Upper lobe of left lung (tissue), 6 donors: ENCODE measurements around the gene PPP1R12C. TPM values are rescaled to one million over a fixed set of nuclear protein-coding genes. Genes with fewer than 3 reads are reported as not detected.
"Not testable (repeated sequence)": the region's sequence is repeated elsewhere in the genome, so short reads cannot be mapped to it uniquely, and the experiment has no call there.

Experiments
- ATAC-seq, 2 donors: fragments of 200-7000 bp; cut with Tn5 transposase; one replicate each; pipeline ENCODE4 v1.9.1; 2022; ENCODE audit warnings: mild to moderate bottlenecking in 2 of 2, moderate library complexity in 2 of 2; ENCODE audit not compliant: low FRiP score in 2 of 2
- DNase-seq, 2 donors: peaks; one replicate each; pipeline ENCODE4 v3.0.0-alpha.2; 2019 to 2020
- H3K27ac ChIP-seq, 4 donors: fragments of 200-600 bp; sonication (generic); one replicate each; pipeline ENCODE4 v1.5.1; 2016 to 2019
- H3K27me3 ChIP-seq, 4 donors: fragments of 200-600 bp; sonication (generic); one replicate each; pipeline ENCODE4 v1.5.1; 2017 to 2019
- H3K36me3 ChIP-seq, 4 donors: fragments of 200-600 bp; sonication (generic); one replicate each; pipeline ENCODE4 v1.5.1; 2016 to 2019
- H3K4me1 ChIP-seq, 4 donors: fragments of 200-600 bp; sonication (generic); one replicate each; pipeline ENCODE4 v1.5.1; 2018 to 2019
- H3K4me3 ChIP-seq, 4 donors: fragments of 200-600 bp; sonication (generic); one replicate each; pipeline ENCODE4 v1.5.1; 2017 to 2019; ENCODE audit warnings: mild to moderate bottlenecking in 2 of 4, moderate library complexity in 1 of 4
- H3K9me3 ChIP-seq, 4 donors: fragments of 200-600 bp; sonication (generic); one replicate each; pipeline ENCODE4 v1.5.1; 2018 to 2019
- CTCF ChIP-seq, 6 experiments: fragments of 450-650 bp in 4 of 6; fragments of 200-600 bp in 2 of 6; sonication (generic) in 2 of 6; IDR thresholded peaks; one replicate each; pipeline ENCODE4 v1.5.1; 2016 to 2019; ENCODE audit warnings: antibody characterized with exemption in 6 of 6
- EP300 ChIP-seq, 4 donors: sonication (generic); formaldehyde crosslinking; IDR thresholded peaks; one replicate each; pipeline ENCODE4 v1.5.1; 2017; ENCODE audit warnings: antibody characterized with exemption in 4 of 4, control low read depth in 2 of 4
- POLR2A ChIP-seq, 4 donors: fragments of 450-650 bp; IDR thresholded peaks; one replicate each; pipeline ENCODE4 v1.5.1; 2016 to 2017; ENCODE audit warnings: antibody characterized with exemption in 4 of 4, mild to moderate bottlenecking in 2 of 4
- POLR2AphosphoS5 ChIP-seq, 2 donors: sonication (generic); formaldehyde crosslinking; IDR thresholded peaks; one replicate each; pipeline ENCODE4 v1.5.1; 2017; ENCODE audit warnings: antibody characterized with exemption in 2 of 2
- WGBS, 2 donors: methylation state at CpG; one replicate each; pipeline ENCODE4 v1.1.5; 2017 to 2018; 5-methylcytosine and 5-hydroxymethylcytosine counted together
- total RNA-seq, 6 donors: library from RNA; depleted of rRNA in 4 of 6; stranded (reverse); fragments of >200 nt in 4 of 6; gene quantifications; one replicate each; pipeline versions ENCODE4 v1.1.0 to v1.2.1, GENCODE V29; 2016 to 2021
- donor health status: DM: no; HTN: no; CAD: no; lungs with moderate emphysema.
- donor health status: DM: no; HTN: yes; CAD: no; lungs with severe emphysema.

PPP1R12C gene
- total RNA-seq, 6 donors from 2014 or later, result 99.6 to 369 (median 158) TPM

GRCh38 chr19:55066107-55066709, 51.2 kb downstream of the PPP1R12C start:
- H3K27me3 ChIP-seq, result no peaks in the 10 kb centered on the region
- no peak for ATAC-seq
- no peak overlapping the region for H3K4me3 ChIP-seq
- H3K27ac ChIP-seq, result no peak overlapping the region
- H3K9me3 ChIP-seq, result no peaks in the 10 kb centered on the region
- DNase-seq, result no peak
- H3K4me1 ChIP-seq, result peaks cover 12 to 28% (median 17%) of the 10 kb centered on the region in 4 donors
- TF ChIP-seq CTCF (IDR thresholded peaks at IDR 0.05) (no peak), POLR2AphosphoS5 (IDR thresholded peaks at IDR 0.05) (no peak), POLR2A (IDR thresholded peaks at IDR 0.05) (no peak), EP300 (IDR thresholded peaks at IDR 0.05) (no peak)
- 28 to 34% methylated on average over 2 of the region's 2 CpGs for WGBS, 2 donors
- H3K36me3 ChIP-seq, result no peaks in the 10 kb centered on the region

- not testable (repeated sequence) for H3K27ac ChIP-seq, H3K27me3 ChIP-seq, H3K9me3 ChIP-seq, H3K36me3 ChIP-seq, ATAC-seq, DNase-seq, H3K4me3 ChIP-seq
- peaks cover 12 to 28% (median 13%) of the 10 kb centered on the region in 4 donors for H3K4me1 ChIP-seq
- WGBS, 2 donors, result 83 to 86% methylated on average over 9 of the region's 9 CpGs
These were observed 51.9 kb downstream of the PPP1R12C start for GRCh38 chr19:55065516-55065915.

GRCh38 chr19:55063492-55063843, 54.0 kb downstream of the PPP1R12C start:
- H3K4me1 ChIP-seq, result peaks cover 6 to 18% (median 9%) of the 10 kb centered on the region in 4 donors
- no peak for ATAC-seq
- H3K4me3 ChIP-seq, result peak overlapping the region in 2 of 4 donors; percentile 70 to 73
- no peak for DNase-seq
- no peaks in the 10 kb centered on the region for H3K9me3 ChIP-seq
- H3K27ac ChIP-seq, result peak overlapping the region in 3 of 4 donors; percentile 63 to 77 (median 69)
- TF ChIP-seq POLR2AphosphoS5 (IDR thresholded peaks at IDR 0.05) (no peak), EP300 (IDR thresholded peaks at IDR 0.05) (no peak), CTCF (IDR thresholded peaks at IDR 0.05) (no peak), POLR2A (IDR thresholded peaks at IDR 0.05) (no peak)
- H3K36me3 ChIP-seq, result peaks cover 0 to 6% (median 2%) of the 10 kb centered on the region in 4 donors
- 68 to 74% methylated on average over 3 of the region's 3 CpGs for WGBS, 2 donors
- no peaks in the 10 kb centered on the region for H3K27me3 ChIP-seq

- peak in 2 of 4 donors; percentile 31 to 61 for TF ChIP-seq POLR2A (IDR thresholded peaks at IDR 0.05)
- no peak for TF ChIP-seq CTCF (IDR thresholded peaks at IDR 0.05)
- TF ChIP-seq POLR2AphosphoS5 (IDR thresholded peaks at IDR 0.05), result peak in 1 of 2 donors; percentile 38
- Histone ChIP-seq H3K36me3 (peaks cover 0 to 12% (median 6%) of the 10 kb centered on the region in 4 donors), H3K4me1 (peaks cover 6 to 18% (median 9%) of the 10 kb centered on the region in 4 donors), H3K4me3 (peak within 1 kb of the TSS; percentile 70 to 84 (median 74)), H3K27ac (peak within 1 kb of the TSS; percentile 61 to 77 (median 66)), H3K9me3 (no peaks in the 10 kb centered on the region), H3K27me3 (no peaks in the 10 kb centered on the region)
- WGBS, 2 donors, result 2 to 3% methylated on average over 24 to 66 of the region's 70 CpGs
- peak; percentile 94 to 100 for DNase-seq
- peak; percentile 99 for ATAC-seq
These were observed 54.5 kb downstream of the PPP1R12C start, which contains the start of gene RDH13 for GRCh38 chr19:55062735-55063491. Gene RDH13, minus strand, starts transcription at chr19:55063148. Its CDS starts 116 bp downstream, at chr19:55063032.

GRCh38 chr19:55060287-55060686, 57.1 kb downstream of the PPP1R12C start:
- ATAC-seq, H3K4me3 ChIP-seq, H3K27ac ChIP-seq, H3K27me3 ChIP-seq, DNase-seq, H3K9me3 ChIP-seq: not testable (repeated sequence)
- 89 to 91% methylated on average over 9 of the region's 9 CpGs for WGBS, 2 donors
- H3K36me3 ChIP-seq, result peaks cover 4 to 38% (median 30%) of the 10 kb centered on the region in 4 donors
- H3K4me1 ChIP-seq, result peaks cover 6 to 18% (median 9%) of the 10 kb centered on the region in 4 donors
